NB4 (cell line): Measurements from ENCODE around the gene ALG3.

Experiments
- MYC ChIP-seq: IDR thresholded peaks from 2 replicates; pipeline ENCODE4 v1.6.1; 2011; ENCODE audit warnings: low read depth, low read length
- POLR2A ChIP-seq: IDR thresholded peaks from 2 replicates; pipeline ENCODE4 v1.6.1; 2011; ENCODE audit warnings: mild to moderate bottlenecking; ENCODE audit not compliant: insufficient read length; ENCODE audit errors: extremely low read depth
- TF ChIP-seq, protein P1 (sequence below): IDR thresholded peaks from 2 replicates; pipeline ENCODE4 v1.6.1; 2011; ENCODE audit warnings: low read depth, low read length
- TF ChIP-seq, protein P2 (sequence below): IDR thresholded peaks from one replicate; pipeline ENCODE4 v1.5.1; 2012; ENCODE audit warnings: low read depth, low read length

DNA sequence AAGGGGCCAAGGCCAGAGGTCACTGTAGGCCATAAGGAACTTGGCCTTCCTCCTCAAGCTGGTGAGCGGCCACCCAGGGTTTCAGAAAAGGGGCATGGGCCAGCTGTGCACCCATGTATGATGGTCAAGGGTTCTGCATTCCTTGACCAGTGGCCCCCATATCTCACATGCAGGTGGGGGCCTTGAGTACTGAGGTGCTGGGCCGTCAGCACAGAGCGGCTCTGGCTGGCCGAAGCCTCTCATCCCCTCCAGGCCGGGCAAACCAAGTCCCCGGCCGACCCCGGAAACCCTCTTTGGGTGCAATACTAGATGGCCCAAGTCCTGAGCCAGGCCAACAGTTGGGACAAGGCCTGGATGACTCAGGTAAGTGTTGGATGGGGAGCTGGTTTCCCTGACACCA, 9.5 kb downstream of the ALG3 start:
- TF ChIP-seq, protein P1, sequence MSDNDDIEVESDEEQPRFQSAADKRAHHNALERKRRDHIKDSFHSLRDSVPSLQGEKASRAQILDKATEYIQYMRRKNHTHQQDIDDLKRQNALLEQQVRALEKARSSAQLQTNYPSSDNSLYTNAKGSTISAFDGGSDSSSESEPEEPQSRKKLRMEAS = no peak
- TF ChIP-seq, protein P2, sequence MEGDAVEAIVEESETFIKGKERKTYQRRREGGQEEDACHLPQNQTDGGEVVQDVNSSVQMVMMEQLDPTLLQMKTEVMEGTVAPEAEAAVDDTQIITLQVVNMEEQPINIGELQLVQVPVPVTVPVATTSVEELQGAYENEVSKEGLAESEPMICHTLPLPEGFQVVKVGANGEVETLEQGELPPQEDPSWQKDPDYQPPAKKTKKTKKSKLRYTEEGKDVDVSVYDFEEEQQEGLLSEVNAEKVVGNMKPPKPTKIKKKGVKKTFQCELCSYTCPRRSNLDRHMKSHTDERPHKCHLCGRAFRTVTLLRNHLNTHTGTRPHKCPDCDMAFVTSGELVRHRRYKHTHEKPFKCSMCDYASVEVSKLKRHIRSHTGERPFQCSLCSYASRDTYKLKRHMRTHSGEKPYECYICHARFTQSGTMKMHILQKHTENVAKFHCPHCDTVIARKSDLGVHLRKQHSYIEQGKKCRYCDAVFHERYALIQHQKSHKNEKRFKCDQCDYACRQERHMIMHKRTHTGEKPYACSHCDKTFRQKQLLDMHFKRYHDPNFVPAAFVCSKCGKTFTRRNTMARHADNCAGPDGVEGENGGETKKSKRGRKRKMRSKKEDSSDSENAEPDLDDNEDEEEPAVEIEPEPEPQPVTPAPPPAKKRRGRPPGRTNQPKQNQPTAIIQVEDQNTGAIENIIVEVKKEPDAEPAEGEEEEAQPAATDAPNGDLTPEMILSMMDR = no peak
- TF ChIP-seq POLR2A (no peak), MYC (no peak)
